MM.1S (cell line): Measurements from ENCODE around the gene BORCS8.

Experiments used
- CTCF ChIP-seq: fragments of 300-600 bp; sonication (generic); IDR thresholded peaks from 2 replicates; pipeline ENCODE4 v1.5.1; 2016; ENCODE audit warnings: antibody characterized with exemption, low read length, mixed read lengths
- EZH2 ChIP-seq: fragments of 300-600 bp; sonication (generic); optimal IDR thresholded peaks from 2 replicates; pipeline ENCODE3; 2017; ENCODE audit warnings: low read depth, mild to moderate bottlenecking, antibody characterized with exemption, low read length, mixed read lengths
- EZH2phosphoT487 ChIP-seq: fragments of 300-600 bp; sonication (generic); IDR thresholded peaks from 2 replicates; pipeline ENCODE4 v1.6.1; 2018; ENCODE audit warnings: antibody characterized with exemption, low read length

- TF ChIP-seq CTCF (no peak), EZH2 (no peak), EZH2phosphoT487 (no peak)
Measured at GRCh38 chr19:19154768-19155494, 37.0 kb downstream of the BORCS8 start.
